Effector memory CD8-positive, alpha-beta T cell (primary cell): ENCODE data around the gene CHAT.

Experiments used
- ATAC-seq: fragments of 150-1000 bp; cut with Tn5 transposase; replicated peaks from 2 replicates; pipeline ENCODE4 v1.10.0; 2021; ENCODE audit warnings: mild to moderate bottlenecking, moderate library complexity
- DNase-seq, 3 experiments: peaks; one replicate each; pipeline ENCODE4 v3.0.0; 2021
- H3K27ac Mint-ChIP-seq, 2 donors: one replicate each; pipeline ENCODE4 v1.8.0; 2022; ENCODE audit warnings: mild to moderate bottlenecking in 2 of 2, mixed read lengths in 2 of 2, moderate library complexity in 2 of 2
- H3K27me3 Mint-ChIP-seq, 2 donors: one replicate each; pipeline ENCODE4 v1.8.0; 2022; ENCODE audit warnings: mixed read lengths in 2 of 2
- H3K36me3 Mint-ChIP-seq: one replicate; pipeline ENCODE4 v1.8.0; 2022; ENCODE audit warnings: mild to moderate bottlenecking, moderate library complexity, mixed read lengths; ENCODE audit not compliant: insufficient read depth
- H3K4me1 Mint-ChIP-seq, 2 donors: one replicate each; pipeline ENCODE4 v1.8.0; 2022; ENCODE audit warnings: low read depth in 2 of 2, mixed read lengths in 2 of 2
- H3K4me3 Mint-ChIP-seq, 2 donors: one replicate each; pipeline ENCODE4 v1.8.0; 2022; ENCODE audit warnings: mild to moderate bottlenecking in 2 of 2, mixed read lengths in 2 of 2, moderate library complexity in 2 of 2
- H3K9me3 Mint-ChIP-seq, 2 donors: one replicate each; pipeline ENCODE4 v1.8.0; 2022; ENCODE audit warnings: mixed read lengths in 2 of 2

The CHAT gene

DNA sequence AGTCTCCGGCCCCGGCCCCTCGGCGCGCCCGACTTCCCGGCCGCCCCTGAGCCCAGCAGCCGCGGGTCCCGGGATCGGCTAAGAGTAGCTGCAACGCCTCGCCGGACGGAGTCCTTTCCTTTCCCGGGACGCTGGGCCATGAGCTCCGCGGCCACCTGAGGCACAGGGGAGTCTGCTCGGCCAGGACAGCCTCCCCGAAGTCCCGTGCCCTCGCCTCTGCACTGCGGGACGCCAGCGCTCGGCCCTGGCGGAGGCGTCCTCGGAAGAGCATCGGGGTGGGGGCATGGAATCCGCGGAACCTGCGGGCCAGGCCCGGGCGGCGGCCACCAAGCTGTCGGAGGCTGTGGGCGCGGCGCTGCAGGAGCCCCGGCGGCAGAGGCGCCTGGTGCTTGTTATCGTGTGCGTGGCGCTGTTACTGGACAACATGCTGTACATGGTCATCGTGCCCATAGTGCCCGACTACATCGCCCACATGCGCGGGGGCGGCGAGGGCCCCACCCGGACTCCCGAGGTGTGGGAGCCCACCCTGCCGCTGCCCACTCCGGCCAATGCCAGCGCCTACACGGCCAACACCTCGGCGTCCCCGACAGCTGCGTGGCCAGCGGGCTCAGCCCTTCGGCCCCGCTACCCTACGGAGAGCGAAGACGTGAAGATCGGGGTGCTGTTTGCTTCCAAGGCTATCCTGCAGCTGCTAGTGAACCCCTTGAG, 3.2 kb upstream of the CHAT start:
- no peak overlapping the region for H3K4me3 Mint-ChIP-seq
- H3K36me3 Mint-ChIP-seq, result no peaks in the 10 kb centered on the region
- no peak for ATAC-seq
- peaks cover 11 to 12% of the 10 kb centered on the region in 2 donors for H3K4me1 Mint-ChIP-seq
- DNase-seq, result no peak
- peaks cover 4 to 10% of the 10 kb centered on the region in 2 donors for H3K9me3 Mint-ChIP-seq
- peaks cover 66 to 89% of the 10 kb centered on the region in 2 donors for H3K27me3 Mint-ChIP-seq
- H3K27ac Mint-ChIP-seq, result no peak overlapping the region

DNA sequence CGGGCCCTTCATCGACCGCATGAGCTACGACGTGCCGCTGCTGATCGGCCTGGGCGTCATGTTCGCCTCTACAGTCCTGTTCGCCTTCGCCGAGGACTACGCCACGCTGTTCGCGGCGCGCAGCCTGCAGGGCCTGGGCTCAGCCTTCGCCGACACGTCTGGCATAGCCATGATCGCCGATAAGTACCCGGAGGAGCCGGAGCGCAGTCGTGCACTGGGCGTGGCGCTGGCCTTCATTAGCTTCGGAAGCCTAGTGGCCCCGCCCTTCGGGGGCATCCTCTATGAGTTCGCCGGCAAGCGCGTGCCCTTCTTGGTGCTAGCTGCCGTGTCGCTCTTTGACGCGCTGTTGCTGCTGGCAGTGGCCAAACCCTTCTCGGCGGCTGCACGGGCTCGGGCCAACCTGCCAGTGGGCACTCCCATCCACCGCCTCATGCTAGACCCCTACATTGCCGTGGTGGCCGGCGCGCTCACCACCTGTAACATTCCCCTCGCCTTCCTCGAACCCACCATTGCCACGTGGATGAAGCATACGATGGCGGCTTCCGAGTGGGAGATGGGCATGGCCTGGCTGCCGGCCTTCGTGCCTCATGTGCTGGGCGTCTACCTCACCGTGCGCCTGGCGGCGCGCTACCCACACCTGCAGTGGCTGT, 2.5 kb upstream of the CHAT start:
- DNase-seq, result no peak
- H3K36me3 Mint-ChIP-seq, result no peaks in the 10 kb centered on the region
- peaks cover 11 to 14% of the 10 kb centered on the region in 2 donors for H3K4me1 Mint-ChIP-seq
- H3K9me3 Mint-ChIP-seq, result peaks cover 4 to 10% of the 10 kb centered on the region in 2 donors
- no peak for ATAC-seq
- H3K27ac Mint-ChIP-seq, result no peak overlapping the region
- no peak overlapping the region for H3K4me3 Mint-ChIP-seq
- H3K27me3 Mint-ChIP-seq, result peaks cover 71 to 89% of the 10 kb centered on the region in 2 donors

DNA sequence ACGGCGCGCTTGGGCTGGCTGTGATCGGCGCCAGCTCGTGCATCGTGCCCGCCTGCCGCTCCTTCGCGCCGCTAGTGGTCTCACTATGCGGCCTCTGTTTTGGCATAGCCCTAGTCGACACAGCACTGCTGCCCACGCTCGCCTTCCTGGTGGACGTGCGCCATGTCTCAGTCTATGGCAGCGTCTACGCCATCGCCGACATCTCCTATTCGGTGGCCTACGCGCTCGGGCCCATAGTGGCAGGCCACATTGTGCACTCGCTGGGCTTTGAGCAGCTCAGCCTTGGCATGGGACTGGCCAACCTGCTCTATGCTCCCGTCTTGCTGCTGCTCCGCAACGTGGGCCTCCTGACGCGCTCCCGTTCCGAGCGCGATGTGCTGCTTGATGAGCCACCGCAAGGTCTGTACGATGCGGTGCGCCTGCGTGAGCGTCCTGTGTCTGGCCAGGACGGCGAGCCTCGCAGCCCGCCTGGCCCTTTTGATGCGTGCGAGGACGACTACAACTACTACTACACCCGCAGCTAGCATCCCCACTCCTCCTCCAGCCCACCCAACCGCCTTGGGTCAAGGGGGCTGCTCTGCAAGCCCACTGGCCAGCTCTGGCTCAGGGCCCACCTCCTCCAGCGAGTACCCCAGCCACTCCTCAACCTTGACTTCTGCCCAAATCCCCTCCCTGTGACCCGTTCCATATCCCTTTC, 1.9 kb upstream of the CHAT start:
- no peak overlapping the region for H3K4me3 Mint-ChIP-seq
- peaks cover 4 to 10% of the 10 kb centered on the region in 2 donors for H3K9me3 Mint-ChIP-seq
- no peaks in the 10 kb centered on the region for H3K36me3 Mint-ChIP-seq
- ATAC-seq (no peak), DNase-seq (no peak)
- H3K4me1 Mint-ChIP-seq, result peaks cover 11 to 12% of the 10 kb centered on the region in 2 donors
- peaks cover 74 to 89% of the 10 kb centered on the region in 2 donors for H3K27me3 Mint-ChIP-seq
- H3K27ac Mint-ChIP-seq, result no peak overlapping the region

DNA sequence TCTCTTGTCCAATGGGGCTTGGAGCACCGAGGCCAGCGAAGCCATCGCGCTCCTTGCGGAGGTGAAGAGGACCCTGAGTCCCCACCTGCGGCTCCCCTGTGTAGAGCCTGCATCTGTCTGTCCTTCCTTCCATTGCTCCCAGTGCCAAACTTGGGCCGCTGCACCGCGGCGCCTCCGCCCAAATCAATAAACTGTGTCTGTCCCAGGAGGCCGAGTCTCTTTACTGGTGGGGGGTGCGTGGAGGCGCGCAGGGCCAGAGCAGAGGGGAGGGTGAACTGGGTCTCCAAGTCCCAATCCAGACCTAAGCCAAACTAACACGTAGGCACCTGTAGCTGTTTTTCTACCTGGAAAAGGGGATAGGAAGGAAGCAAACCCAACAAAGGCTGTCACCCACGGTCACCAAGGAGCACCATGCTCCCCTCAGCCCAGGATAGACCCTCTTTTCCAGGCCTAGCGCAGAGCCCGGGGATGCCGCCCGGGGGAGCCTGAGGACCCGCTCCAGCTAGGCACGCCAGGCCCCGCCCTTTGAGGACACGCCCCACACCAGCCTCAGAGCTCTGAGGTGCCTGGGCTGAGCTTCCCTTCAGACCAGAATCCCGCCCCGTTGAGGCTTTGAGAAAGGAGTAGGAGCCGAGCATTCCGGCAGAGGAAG, 1.2 kb upstream of the CHAT start:
- peaks cover 4 to 10% of the 10 kb centered on the region in 2 donors for H3K9me3 Mint-ChIP-seq
- peaks cover 73 to 89% of the 10 kb centered on the region in 2 donors for H3K27me3 Mint-ChIP-seq
- DNase-seq, result no peak
- peaks cover 11% of the 10 kb centered on the region in 2 donors for H3K4me1 Mint-ChIP-seq
- H3K36me3 Mint-ChIP-seq, result no peaks in the 10 kb centered on the region
- H3K4me3 Mint-ChIP-seq, result no peak overlapping the region
- no peak for ATAC-seq
- H3K27ac Mint-ChIP-seq, result no peak overlapping the region

DNA sequence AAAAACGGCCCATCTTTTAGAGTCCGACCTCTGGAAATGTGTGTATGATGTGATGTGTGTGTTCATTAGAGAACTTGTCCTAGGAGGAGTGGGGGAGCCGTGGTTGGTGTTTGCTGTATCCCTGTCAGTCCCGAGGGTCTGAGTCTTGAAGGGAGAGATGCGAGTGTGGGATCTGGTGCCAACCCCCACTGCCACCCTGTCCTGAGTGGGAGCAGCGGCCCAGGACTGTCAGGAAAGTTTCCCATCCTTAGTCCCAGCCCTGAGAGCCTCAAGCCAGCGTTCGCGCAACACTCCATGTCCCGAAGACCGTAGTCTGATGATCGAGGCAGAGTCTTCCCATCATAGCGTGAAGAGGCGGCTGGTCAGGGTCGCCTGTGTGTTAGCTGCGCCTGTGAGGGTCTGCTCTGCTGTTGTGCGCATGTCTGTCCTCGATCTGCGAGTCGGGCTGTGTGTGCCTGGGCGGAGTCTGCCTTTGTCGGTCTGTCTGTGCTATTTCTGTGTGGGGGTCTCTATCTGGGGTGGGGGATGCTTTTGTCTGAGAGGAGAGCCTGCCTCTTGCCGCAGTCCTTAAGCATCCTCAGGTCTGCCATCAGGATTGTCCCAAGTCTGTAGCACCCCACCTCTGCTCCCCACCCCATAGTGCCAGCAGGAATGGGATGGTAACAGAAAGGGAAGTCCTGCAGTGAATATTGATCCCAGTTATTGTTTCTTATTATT, 514 bp upstream of the CHAT start:
- DNase-seq (no peak), ATAC-seq (no peak)
- H3K4me3 Mint-ChIP-seq, result peak overlapping the region in 1 of 2 donors; percentile 47
- no peak overlapping the region for H3K27ac Mint-ChIP-seq
- no peaks in the 10 kb centered on the region for H3K36me3 Mint-ChIP-seq
- peaks cover 11% of the 10 kb centered on the region in 2 donors for H3K4me1 Mint-ChIP-seq
- H3K27me3 Mint-ChIP-seq, result peaks cover 73 to 89% of the 10 kb centered on the region in 2 donors
- peaks cover 4 to 10% of the 10 kb centered on the region in 2 donors for H3K9me3 Mint-ChIP-seq

DNA sequence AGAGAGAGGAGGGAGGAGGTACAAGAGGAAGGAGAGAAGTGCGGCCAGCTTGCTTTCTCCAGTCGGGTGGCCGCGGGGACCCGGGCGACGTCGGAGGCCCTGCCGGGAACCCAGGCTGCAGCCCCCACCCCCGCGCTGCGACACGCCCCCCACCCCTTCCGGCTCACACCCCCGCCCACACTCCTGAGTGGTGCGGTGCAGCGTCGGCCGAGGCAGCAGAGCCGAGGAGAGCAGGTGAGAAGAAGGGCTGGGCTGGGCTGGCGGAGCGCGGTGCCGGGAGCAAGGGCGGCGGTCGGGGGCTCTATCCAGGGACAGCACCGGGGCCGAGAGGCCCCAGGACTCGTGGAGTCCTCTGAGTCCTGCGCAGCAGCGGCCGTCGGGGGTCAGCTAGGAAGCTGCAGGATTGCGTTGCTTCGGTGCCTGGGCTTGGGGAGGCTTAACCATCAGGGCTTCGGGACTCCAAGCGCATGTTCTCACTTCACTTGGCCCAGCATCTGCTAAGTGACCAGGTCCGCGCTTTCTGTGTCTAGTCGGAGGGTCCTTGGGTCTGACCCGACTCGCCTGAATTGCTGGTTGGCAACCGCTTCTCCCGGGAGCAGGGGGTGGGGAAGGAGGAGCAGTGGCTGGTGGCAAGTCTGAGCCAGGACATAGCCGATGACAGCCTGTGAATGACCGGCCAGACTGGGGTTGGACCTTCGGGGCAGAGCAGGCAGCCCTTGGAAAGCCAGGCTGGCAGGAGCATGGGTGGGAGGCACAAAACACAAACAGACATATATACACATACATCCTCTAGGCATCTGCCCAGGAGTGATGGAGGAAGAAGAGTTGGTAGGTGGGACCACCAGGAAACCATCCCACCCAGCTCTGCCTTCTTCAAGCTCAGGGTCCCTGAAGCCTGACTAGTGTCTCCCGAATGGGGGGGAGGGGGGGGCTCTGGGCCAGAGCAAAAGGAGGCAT, 683 bp downstream of the CHAT start:
- no peaks in the 10 kb centered on the region for H3K36me3 Mint-ChIP-seq
- peaks cover 74 to 89% of the 10 kb centered on the region in 2 donors for H3K27me3 Mint-ChIP-seq
- H3K27ac Mint-ChIP-seq, result no peak overlapping the region
- no peak overlapping the region for H3K4me3 Mint-ChIP-seq
- DNase-seq, result no peak
- peaks cover 4 to 10% of the 10 kb centered on the region in 2 donors for H3K9me3 Mint-ChIP-seq
- no peak for ATAC-seq
- H3K4me1 Mint-ChIP-seq, result peaks cover 11% of the 10 kb centered on the region in 2 donors

DNA sequence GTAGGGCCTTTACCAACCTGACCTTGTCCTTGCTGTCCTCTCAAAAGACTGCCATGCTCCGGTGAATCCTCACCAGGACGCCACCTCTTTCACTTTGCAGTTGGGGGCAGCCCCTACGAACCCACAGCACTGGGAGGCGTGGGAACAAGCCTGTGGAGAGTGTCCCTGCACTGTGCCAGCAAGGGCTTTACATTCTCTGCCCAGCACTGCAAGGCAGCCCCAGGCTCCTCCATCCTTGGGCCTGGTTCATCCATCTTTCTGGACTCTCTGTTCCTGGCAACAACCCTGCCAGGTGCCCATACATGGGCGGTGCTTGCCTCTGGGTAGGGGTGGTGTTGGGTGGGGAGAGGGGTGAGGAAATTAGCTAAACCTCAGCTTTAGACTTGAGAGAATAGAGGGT, 1.4 kb downstream of the CHAT start:
- no peak for DNase-seq
- Mint-ChIP-seq H3K36me3 (no peaks in the 10 kb centered on the region), H3K4me3 (no peak overlapping the region), H3K27ac (no peak overlapping the region), H3K9me3 (peaks cover 4 to 10% of the 10 kb centered on the region in 2 donors), H3K27me3 (peaks cover 81 to 95% of the 10 kb centered on the region in 2 donors), H3K4me1 (peaks cover 11% of the 10 kb centered on the region in 2 donors)
- no peak for ATAC-seq

DNA sequence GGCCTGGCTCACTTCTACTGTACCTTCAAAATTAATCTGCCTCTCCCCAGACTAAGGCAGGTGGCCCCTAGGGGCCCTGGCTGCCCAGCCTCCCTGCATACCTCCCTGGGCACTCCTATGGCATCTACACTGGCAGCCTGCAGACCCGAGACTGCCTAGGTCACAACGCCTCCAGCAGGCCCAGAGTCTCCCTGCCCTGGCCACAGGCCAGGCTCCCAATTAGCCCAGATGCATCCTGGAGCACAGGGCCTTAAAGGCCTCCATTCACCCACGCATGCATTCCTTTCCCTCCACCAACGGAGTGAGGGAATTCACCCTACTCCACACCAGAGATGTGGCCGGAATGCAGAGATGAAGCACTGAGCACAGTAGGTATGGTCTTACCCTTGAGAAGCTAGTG, 1.9 kb downstream of the CHAT start:
- Mint-ChIP-seq H3K4me3 (no peak overlapping the region), H3K36me3 (no peaks in the 10 kb centered on the region), H3K27me3 (peaks cover 82 to 100% of the 10 kb centered on the region in 2 donors), H3K4me1 (peaks cover 11% of the 10 kb centered on the region in 2 donors), H3K27ac (no peak overlapping the region), H3K9me3 (peaks cover 4 to 10% of the 10 kb centered on the region in 2 donors)
- ATAC-seq (no peak), DNase-seq (no peak)

DNA sequence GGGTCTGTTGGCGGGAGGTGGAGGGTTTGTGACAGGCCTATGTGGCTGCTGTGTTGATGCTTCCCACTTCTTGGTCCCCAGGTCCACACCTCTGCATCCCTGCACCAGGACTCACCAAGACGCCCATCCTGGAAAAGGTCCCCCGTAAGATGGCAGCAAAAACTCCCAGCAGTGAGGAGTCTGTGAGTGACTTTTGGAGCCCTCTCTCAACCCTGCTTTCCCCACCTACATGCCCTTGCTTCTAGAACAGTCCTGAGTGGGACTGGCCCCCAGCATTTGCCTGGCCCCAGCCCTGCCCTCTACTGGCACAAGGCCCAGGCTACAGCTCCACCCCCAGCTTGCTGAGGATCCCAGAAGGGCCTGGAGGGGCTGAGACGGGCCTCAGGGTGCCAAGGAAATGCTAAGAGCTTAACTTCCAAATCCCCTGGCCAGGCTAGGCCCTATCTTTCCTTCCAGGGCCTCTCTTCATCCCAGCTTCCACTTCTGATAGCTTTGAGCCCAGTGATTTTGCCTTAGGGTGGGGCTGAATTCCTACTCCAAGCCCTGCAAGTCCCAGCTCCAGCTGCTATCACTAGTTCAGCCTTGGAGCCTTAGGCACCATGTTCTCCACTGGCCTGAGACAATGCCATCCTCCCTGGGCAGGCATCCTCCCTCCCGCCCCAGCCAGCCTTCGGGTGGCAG, 2.7 kb downstream of the CHAT start:
- Mint-ChIP-seq H3K4me3 (no peak overlapping the region), H3K36me3 (no peaks in the 10 kb centered on the region), H3K9me3 (peaks cover 4 to 10% of the 10 kb centered on the region in 2 donors), H3K27me3 (peaks cover 76 to 100% of the 10 kb centered on the region in 2 donors), H3K4me1 (peaks cover 11% of the 10 kb centered on the region in 2 donors), H3K27ac (no peak overlapping the region)
- no peak for ATAC-seq
- DNase-seq, result no peak

DNA sequence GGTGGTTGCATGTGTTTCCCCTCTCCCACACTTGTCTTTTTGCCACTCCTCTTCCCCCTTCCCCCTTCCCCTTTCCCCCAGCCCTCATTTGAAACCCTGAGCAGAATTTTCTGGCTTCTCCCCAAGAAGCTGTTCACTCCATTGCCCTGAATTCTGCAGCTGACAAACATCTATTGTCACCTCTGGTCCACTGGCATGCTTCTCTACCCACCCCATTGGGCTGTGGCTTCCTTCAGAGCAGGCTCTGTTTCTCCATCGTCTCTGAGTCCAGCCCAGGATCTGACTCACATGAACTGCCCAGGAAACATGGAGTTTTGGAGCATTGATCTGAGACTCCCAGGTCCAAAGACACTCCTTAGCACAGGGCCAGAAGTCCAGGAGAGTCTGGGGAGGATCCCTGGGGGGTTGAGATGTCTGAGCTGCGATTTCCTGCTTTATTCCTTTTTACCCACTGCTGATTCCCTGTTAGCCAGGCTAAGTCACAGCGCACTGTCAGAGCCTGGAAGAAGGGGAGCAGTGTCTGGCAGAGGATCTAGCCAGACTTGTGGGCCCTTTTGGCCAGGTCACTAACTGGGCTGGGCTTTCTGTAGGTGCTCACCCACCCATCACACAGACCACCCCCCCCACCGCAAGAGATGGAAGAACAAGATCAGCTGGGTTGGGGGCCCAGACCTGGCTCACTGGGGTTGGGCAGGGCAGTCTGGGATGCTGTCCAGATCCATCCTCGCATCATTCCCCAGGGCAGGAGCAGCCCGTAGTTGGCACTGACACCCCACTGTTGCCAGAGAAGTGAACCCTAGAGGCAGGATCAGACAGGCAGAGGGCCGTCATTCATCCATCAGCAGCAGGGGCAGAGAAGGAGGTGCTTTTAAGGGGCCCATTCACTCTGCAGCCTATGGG, 3.5 kb downstream of the CHAT start:
- no peak overlapping the region for H3K4me3 Mint-ChIP-seq
- peaks cover 11% of the 10 kb centered on the region in 2 donors for H3K4me1 Mint-ChIP-seq
- peaks cover 68 to 100% of the 10 kb centered on the region in 2 donors for H3K27me3 Mint-ChIP-seq
- peaks cover 2 to 3% of the 10 kb centered on the region in 2 donors for H3K9me3 Mint-ChIP-seq
- no peak for DNase-seq
- H3K27ac Mint-ChIP-seq, result no peak overlapping the region
- no peak for ATAC-seq
- no peaks in the 10 kb centered on the region for H3K36me3 Mint-ChIP-seq

DNA sequence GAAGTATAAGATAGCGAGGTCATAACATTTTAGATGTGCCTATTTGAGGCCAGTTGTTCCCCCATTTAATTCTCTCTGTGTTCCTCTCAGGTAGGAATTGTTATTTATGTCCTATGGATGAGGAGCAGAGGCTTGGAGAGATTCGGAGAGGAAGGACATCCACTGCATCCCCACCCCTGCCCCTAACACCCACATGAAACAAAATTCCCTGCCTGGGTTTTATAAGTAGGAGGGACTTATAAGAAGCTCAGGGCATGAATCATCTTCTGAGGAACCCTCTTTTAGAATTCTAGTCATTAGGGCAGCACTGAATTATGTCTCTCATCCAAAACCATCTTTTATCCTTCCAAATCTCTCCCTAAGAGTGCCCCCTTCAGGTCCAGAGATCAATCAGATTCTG, 5.0 kb downstream of the CHAT start:
- H3K9me3 Mint-ChIP-seq, result no peaks in the 10 kb centered on the region
- peaks cover 53 to 100% of the 10 kb centered on the region in 2 donors for H3K27me3 Mint-ChIP-seq
- peaks cover 3 to 5% of the 10 kb centered on the region in 2 donors for H3K4me1 Mint-ChIP-seq
- ATAC-seq (no peak), DNase-seq (no peak)
- H3K27ac Mint-ChIP-seq, result no peak overlapping the region
- no peaks in the 10 kb centered on the region for H3K36me3 Mint-ChIP-seq
- H3K4me3 Mint-ChIP-seq, result no peak overlapping the region
